ENCODE results near the gene LRP2. TPM values are rescaled to one million over a fixed set of nuclear protein-coding genes. Genes with fewer than 3 reads are reported as not detected.

Gene LRP2
- total RNA-seq, 1 experiment from 2014 or later = 0.07 TPM

GRCh38 chr2:169106134-169106533 is 256.2 kb downstream of the LRP2 start:
- DNase-seq (ENCODE audit: extremely low read depth, low read depth) = no peak

- no peak for DNase-seq (ENCODE audit: extremely low read depth, low read depth)
These were observed 256.9 kb downstream of the LRP2 start for GRCh38 chr2:169105476-169105875.

- DNase-seq (ENCODE audit: extremely low read depth, low read depth) = no peak
These were observed 257.5 kb downstream of the LRP2 start for GRCh38 chr2:169104848-169105247.

GRCh38 chr2:169095621-169096105 is 266.7 kb downstream of the LRP2 start:
- peak; percentile 6 for DNase-seq (ENCODE audit: extremely low read depth, low read depth)

GRCh38 chr2:169094676-169095075 is 267.7 kb downstream of the LRP2 start:
- DNase-seq (ENCODE audit: extremely low read depth, low read depth) = no peak

- no peak for DNase-seq (ENCODE audit: extremely low read depth, low read depth)
These were observed 268.8 kb downstream of the LRP2 start for GRCh38 chr2:169093535-169093934.

GRCh38 chr2:169091761-169092519 is 270.4 kb downstream of the LRP2 start:
- DNase-seq (ENCODE audit: extremely low read depth, low read depth) = no peak

GRCh38 chr2:169091256-169091655 is 271.1 kb downstream of the LRP2 start:
- DNase-seq (ENCODE audit: extremely low read depth, low read depth) = no peak

GRCh38 chr2:169090133-169090820 is 272.1 kb downstream of the LRP2 start:
- DNase-seq (ENCODE audit: extremely low read depth, low read depth) = no peak

- no peak for DNase-seq (ENCODE audit: extremely low read depth, low read depth)
These were observed 273.2 kb downstream of the LRP2 start for GRCh38 chr2:169089182-169089581.

GRCh38 chr2:169087757-169088379 is 274.5 kb downstream of the LRP2 start:
- no peak for DNase-seq (ENCODE audit: extremely low read depth, low read depth)

GRCh38 chr2:169086893-169087467 is 275.4 kb downstream of the LRP2 start:
- no peak for DNase-seq (ENCODE audit: extremely low read depth, low read depth)

GRCh38 chr2:169082995-169083394 is 279.3 kb downstream of the LRP2 start:
- DNase-seq (ENCODE audit: extremely low read depth, low read depth) = no peak

- no peak for DNase-seq (ENCODE audit: extremely low read depth, low read depth)
These were observed 280.8 kb downstream of the LRP2 start for GRCh38 chr2:169081551-169081950.

- DNase-seq (ENCODE audit: extremely low read depth, low read depth) = no peak
These were observed 281.9 kb downstream of the LRP2 start for GRCh38 chr2:169080250-169081069.

GRCh38 chr2:169077674-169078240 is 284.6 kb downstream of the LRP2 start:
- no peak for DNase-seq (ENCODE audit: extremely low read depth, low read depth)

Data from NCI-H460 (cell line).